Measurements from ENCODE around the gene MYLK2.

- TF ChIP-seq POLR2A (IDR thresholded peaks at IDR 0.05) (no peak), POLR2AphosphoS5 (IDR thresholded peaks at IDR 0.05) (no peak)
- TF ChIP-seq, protein P1, sequence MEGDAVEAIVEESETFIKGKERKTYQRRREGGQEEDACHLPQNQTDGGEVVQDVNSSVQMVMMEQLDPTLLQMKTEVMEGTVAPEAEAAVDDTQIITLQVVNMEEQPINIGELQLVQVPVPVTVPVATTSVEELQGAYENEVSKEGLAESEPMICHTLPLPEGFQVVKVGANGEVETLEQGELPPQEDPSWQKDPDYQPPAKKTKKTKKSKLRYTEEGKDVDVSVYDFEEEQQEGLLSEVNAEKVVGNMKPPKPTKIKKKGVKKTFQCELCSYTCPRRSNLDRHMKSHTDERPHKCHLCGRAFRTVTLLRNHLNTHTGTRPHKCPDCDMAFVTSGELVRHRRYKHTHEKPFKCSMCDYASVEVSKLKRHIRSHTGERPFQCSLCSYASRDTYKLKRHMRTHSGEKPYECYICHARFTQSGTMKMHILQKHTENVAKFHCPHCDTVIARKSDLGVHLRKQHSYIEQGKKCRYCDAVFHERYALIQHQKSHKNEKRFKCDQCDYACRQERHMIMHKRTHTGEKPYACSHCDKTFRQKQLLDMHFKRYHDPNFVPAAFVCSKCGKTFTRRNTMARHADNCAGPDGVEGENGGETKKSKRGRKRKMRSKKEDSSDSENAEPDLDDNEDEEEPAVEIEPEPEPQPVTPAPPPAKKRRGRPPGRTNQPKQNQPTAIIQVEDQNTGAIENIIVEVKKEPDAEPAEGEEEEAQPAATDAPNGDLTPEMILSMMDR (IDR thresholded peaks at IDR 0.05), result no peak
These were observed 40.8 kb downstream of the MYLK2 start for GRCh38 chr20:31859998-31860380.

Measured in gastroesophageal sphincter (tissue), 3 donors.